Suppressor macrophage treated with lipopolysaccharide for 1 hour (primary cell): ENCODE data around the gene MAP7D1.
"Not testable (repeated sequence)": the region's sequence is repeated elsewhere in the genome, so short reads cannot be mapped to it uniquely, and the experiment has no call there.

ENCODE experiments used
- DNase-seq, 3 donors: peaks; one replicate each; pipeline ENCODE4 v3.0.0-alpha.2; 2020 to 2022

MAP7D1 gene

GRCh38 chr1:36154335-36154734 lies 1.6 kb upstream of the MAP7D1 start:
- DNase-seq: no peak

GRCh38 chr1:36154765-36155407 lies 1.1 kb upstream of the MAP7D1 start:
- DNase-seq: no peak

GRCh38 chr1:36156329-36157114 lies 562 bp downstream of the MAP7D1 start:
- peak; percentile 43 to 79 (median 63) for DNase-seq

GRCh38 chr1:36157115-36157903 lies 1.3 kb downstream of the MAP7D1 start:
- peak in 2 of 3 donors; percentile 50 to 60 for DNase-seq

- peak in 1 of 3 donors; percentile 52 for DNase-seq
These were observed 2.2 kb downstream of the MAP7D1 start for GRCh38 chr1:36157973-36158826.

GRCh38 chr1:36158827-36159252 lies 2.9 kb downstream of the MAP7D1 start:
- not testable (repeated sequence) for DNase-seq

- no peak for DNase-seq
These were observed 3.8 kb downstream of the MAP7D1 start for GRCh38 chr1:36159614-36160387.

GRCh38 chr1:36160388-36160948 lies 4.5 kb downstream of the MAP7D1 start:
- no peak for DNase-seq

- DNase-seq: peak; percentile 70 to 81 (median 72)
These were observed 5.1 kb downstream of the MAP7D1 start for GRCh38 chr1:36160949-36161485.

GRCh38 chr1:36161641-36162531 lies 5.9 kb downstream of the MAP7D1 start:
- peak; percentile 83 to 85 (median 84) for DNase-seq

- no peak for DNase-seq
These were observed 6.8 kb downstream of the MAP7D1 start for GRCh38 chr1:36162680-36163239.

- DNase-seq: no peak
These were observed 7.5 kb downstream of the MAP7D1 start for GRCh38 chr1:36163426-36163825.

GRCh38 chr1:36164361-36164760 lies 8.4 kb downstream of the MAP7D1 start:
- peak; percentile 25 to 38 (median 27) for DNase-seq

- DNase-seq: no peak
These were observed 9.2 kb downstream of the MAP7D1 start for GRCh38 chr1:36165145-36165544.

- DNase-seq: peak; percentile 54 to 78 (median 66)
These were observed 10.2 kb downstream of the MAP7D1 start for GRCh38 chr1:36166136-36166535.

GRCh38 chr1:36166938-36167905 lies 11.3 kb downstream of the MAP7D1 start:
- DNase-seq: no peak

GRCh38 chr1:36168514-36168913 lies 12.6 kb downstream of the MAP7D1 start:
- no peak for DNase-seq
